Endodermal cell (in vitro differentiated cells): ENCODE data around the gene RIMS1. TPM values are rescaled to one million over a fixed set of nuclear protein-coding genes. Genes with fewer than 3 reads are reported as not detected.

Experiments
- DNase-seq: peaks from one replicate; pipeline ENCODE4 v3.0.0-alpha.2; 2017
- H3K27ac ChIP-seq: 2 replicates; pipeline ENCODE4 v1.5.1; 2013; ENCODE audit warnings: mild to moderate bottlenecking, low read depth, low read length, moderate library complexity
- H3K27me3 ChIP-seq: 2 replicates; pipeline ENCODE4 v1.6.1; 2013; ENCODE audit warnings: mild to moderate bottlenecking, low read length, moderate library complexity; ENCODE audit not compliant: insufficient read depth, control insufficient read depth, poor library complexity, severe bottlenecking
- H3K36me3 ChIP-seq: 2 replicates; pipeline ENCODE4 v1.7.0; 2013; ENCODE audit warnings: mild to moderate bottlenecking, low read length, moderate library complexity; ENCODE audit not compliant: control insufficient read depth, insufficient read depth
- H3K4me1 ChIP-seq: one replicate; pipeline ENCODE4 v1.7.0; 2013; ENCODE audit warnings: low read length; ENCODE audit not compliant: control insufficient read depth, insufficient read depth
- H3K4me3 ChIP-seq: 2 replicates; pipeline ENCODE4 v1.5.1; 2013; ENCODE audit warnings: mild to moderate bottlenecking, low read length, moderate library complexity
- H3K9ac ChIP-seq: 2 replicates; pipeline ENCODE4 v1.6.1; 2013; ENCODE audit warnings: mild to moderate bottlenecking, low read length, moderate library complexity; ENCODE audit not compliant: poor library complexity, severe bottlenecking; ENCODE audit errors: extremely low read depth
- H3K9me3 ChIP-seq: 2 replicates; pipeline ENCODE4 v1.6.1; 2013; ENCODE audit warnings: mild to moderate bottlenecking, low read length, moderate library complexity; ENCODE audit not compliant: control insufficient read depth
- H3K27ac Mint-ChIP-seq: 2 replicates; pipeline ENCODE4 v1.8.0; 2020; ENCODE audit warnings: mixed read lengths
- H3K27me3 Mint-ChIP-seq: 2 replicates; pipeline ENCODE4 v1.8.0; 2021; ENCODE audit warnings: mild to moderate bottlenecking, mixed read lengths; ENCODE audit not compliant: insufficient read depth
- H3K36me3 Mint-ChIP-seq: 2 replicates; pipeline ENCODE4 v1.8.0; 2020; ENCODE audit warnings: low read depth, mixed read lengths
- H3K4me1 Mint-ChIP-seq: 2 replicates; pipeline ENCODE4 v1.8.0; 2020; ENCODE audit warnings: mixed read lengths
- H3K4me3 Mint-ChIP-seq: 2 replicates; pipeline ENCODE4 v1.8.0; 2020; ENCODE audit warnings: mild to moderate bottlenecking, moderate library complexity, mixed read lengths
- H3K9me3 Mint-ChIP-seq: 2 replicates; pipeline ENCODE4 v1.8.0; 2020; ENCODE audit warnings: mild to moderate bottlenecking, mixed read lengths
- CTCF ChIP-seq: fragments of 200-600 bp; sonication (generic); conservative IDR thresholded peaks from 2 replicates; pipeline ENCODE4 v1.5.0; 2021; ENCODE audit warnings: antibody characterized with exemption, mild to moderate bottlenecking
- WGBS, 2 experiments: methylation state at CpG; one replicate each; pipeline versions ENCODE4 v1.1.5 to v1.1.7; 2013; ENCODE audit warnings: missing lambda C conversion rate in 2 of 2, mixed read lengths in 1 of 2; ENCODE audit not compliant: insufficient coverage in 1 of 2, insufficient read length in 1 of 2; 5-methylcytosine and 5-hydroxymethylcytosine counted together
- total RNA-seq, 2 donors: library from RNA; stranded (reverse); fragmentation: NEBNext Ultra II Directional in 1 of 2; extraction: Animal tissue kit (Norgen Biotek cat#: 25700) in 1 of 2; gene quantifications; 2 replicates in 1 of 2; 3 replicates in 1 of 2; pipeline ENCODE4 v1.2.1, GENCODE V29; 2021

RIMS1 gene
- total RNA-seq, 2 donors from 2014 or later = 1.1 to 1.6 TPM

GRCh38 chr6:72102561-72102960, 216.2 kb downstream of the RIMS1 start:
- H3K36me3 ChIP-seq = no peaks in the 10 kb centered on the region
- no peaks in the 10 kb centered on the region for H3K9me3 ChIP-seq
- H3K9me3 Mint-ChIP-seq = no peaks in the 10 kb centered on the region
- no peak for TF ChIP-seq CTCF
- H3K36me3 Mint-ChIP-seq = no peaks in the 10 kb centered on the region
- no peak overlapping the region for H3K4me3 Mint-ChIP-seq
- no peaks in the 10 kb centered on the region for H3K4me1 ChIP-seq
- H3K9ac ChIP-seq = no peak overlapping the region
- DNase-seq = no peak
- H3K27ac Mint-ChIP-seq = no peak overlapping the region
- H3K27me3 ChIP-seq = no peaks in the 10 kb centered on the region
- H3K27me3 Mint-ChIP-seq = no peaks in the 10 kb centered on the region
- H3K27ac ChIP-seq = no peak overlapping the region
- no peak overlapping the region for H3K4me3 ChIP-seq
- H3K4me1 Mint-ChIP-seq = no peaks in the 10 kb centered on the region

- no peaks in the 10 kb centered on the region for H3K9me3 ChIP-seq
- Mint-ChIP-seq H3K4me1 (no peaks in the 10 kb centered on the region), H3K27me3 (no peaks in the 10 kb centered on the region), H3K4me3 (no peak overlapping the region), H3K9me3 (peaks cover 2% of the 10 kb centered on the region), H3K27ac (no peak overlapping the region), H3K36me3 (no peaks in the 10 kb centered on the region)
- TF ChIP-seq CTCF = no peak
- H3K9ac ChIP-seq = no peak overlapping the region
- no peak overlapping the region for H3K4me3 ChIP-seq
- H3K27me3 ChIP-seq = no peaks in the 10 kb centered on the region
- no peaks in the 10 kb centered on the region for H3K36me3 ChIP-seq
- H3K4me1 ChIP-seq = no peaks in the 10 kb centered on the region
- 74% methylated on average over 2 of the region's 2 CpGs; no CpG with 5 or more reads in 1 of the 2 experiments for WGBS, 2 experiments
- no peak overlapping the region for H3K27ac ChIP-seq
- no peak for DNase-seq
Observed at GRCh38 chr6:72111611-72112010, 225.3 kb downstream of the RIMS1 start.

GRCh38 chr6:72130327-72130726, 244.0 kb downstream of the RIMS1 start:
- H3K9me3 ChIP-seq = peaks cover 11% of the 10 kb centered on the region
- Mint-ChIP-seq H3K27me3 (peaks cover 2% of the 10 kb centered on the region), H3K36me3 (peaks cover 5% of the 10 kb centered on the region), H3K9me3 (peaks cover 23% of the 10 kb centered on the region), H3K27ac (no peak overlapping the region), H3K4me1 (no peaks in the 10 kb centered on the region), H3K4me3 (no peak overlapping the region)
- DNase-seq = no peak
- no peak overlapping the region for H3K27ac ChIP-seq
- H3K36me3 ChIP-seq = no peaks in the 10 kb centered on the region
- no peak overlapping the region for H3K4me3 ChIP-seq
- TF ChIP-seq CTCF = no peak
- WGBS, 2 experiments = 86 to 93% methylated on average over 1 to 2 of the region's 2 CpGs
- no peak overlapping the region for H3K9ac ChIP-seq
- H3K4me1 ChIP-seq = no peaks in the 10 kb centered on the region
- no peaks in the 10 kb centered on the region for H3K27me3 ChIP-seq
